Measurements from ENCODE around the gene RBFOX1. TPM values are rescaled to one million over a fixed set of nuclear protein-coding genes. Genes with fewer than 3 reads are reported as not detected.

RBFOX1 gene
- total and polyA plus RNA-seq, 10 of the 15 experiments (the other 5 are each of a cell fraction or from before 2014, with no cell fraction given): 0.87 TPM; not detected in 9

DNA sequence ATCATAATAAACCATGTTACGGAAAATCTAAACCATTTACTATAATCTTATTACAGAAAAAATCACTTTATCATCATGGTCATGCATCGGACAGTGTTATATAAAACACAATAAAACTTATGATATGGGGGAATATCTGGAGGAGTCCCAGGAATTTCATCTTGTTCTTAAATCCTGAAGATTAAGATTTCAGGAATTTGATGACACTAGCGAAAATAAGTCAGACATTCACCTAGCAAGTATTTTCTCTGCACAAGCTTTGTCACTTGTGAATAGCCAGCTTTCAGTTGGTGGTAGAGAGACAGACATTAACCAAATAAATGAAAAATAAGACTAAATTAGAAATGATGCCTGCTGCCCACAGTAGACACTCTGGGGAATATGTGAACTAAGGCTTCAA, 410.0 kb downstream of the RBFOX1 start (continued):
- TF ChIP-seq, protein P1, sequence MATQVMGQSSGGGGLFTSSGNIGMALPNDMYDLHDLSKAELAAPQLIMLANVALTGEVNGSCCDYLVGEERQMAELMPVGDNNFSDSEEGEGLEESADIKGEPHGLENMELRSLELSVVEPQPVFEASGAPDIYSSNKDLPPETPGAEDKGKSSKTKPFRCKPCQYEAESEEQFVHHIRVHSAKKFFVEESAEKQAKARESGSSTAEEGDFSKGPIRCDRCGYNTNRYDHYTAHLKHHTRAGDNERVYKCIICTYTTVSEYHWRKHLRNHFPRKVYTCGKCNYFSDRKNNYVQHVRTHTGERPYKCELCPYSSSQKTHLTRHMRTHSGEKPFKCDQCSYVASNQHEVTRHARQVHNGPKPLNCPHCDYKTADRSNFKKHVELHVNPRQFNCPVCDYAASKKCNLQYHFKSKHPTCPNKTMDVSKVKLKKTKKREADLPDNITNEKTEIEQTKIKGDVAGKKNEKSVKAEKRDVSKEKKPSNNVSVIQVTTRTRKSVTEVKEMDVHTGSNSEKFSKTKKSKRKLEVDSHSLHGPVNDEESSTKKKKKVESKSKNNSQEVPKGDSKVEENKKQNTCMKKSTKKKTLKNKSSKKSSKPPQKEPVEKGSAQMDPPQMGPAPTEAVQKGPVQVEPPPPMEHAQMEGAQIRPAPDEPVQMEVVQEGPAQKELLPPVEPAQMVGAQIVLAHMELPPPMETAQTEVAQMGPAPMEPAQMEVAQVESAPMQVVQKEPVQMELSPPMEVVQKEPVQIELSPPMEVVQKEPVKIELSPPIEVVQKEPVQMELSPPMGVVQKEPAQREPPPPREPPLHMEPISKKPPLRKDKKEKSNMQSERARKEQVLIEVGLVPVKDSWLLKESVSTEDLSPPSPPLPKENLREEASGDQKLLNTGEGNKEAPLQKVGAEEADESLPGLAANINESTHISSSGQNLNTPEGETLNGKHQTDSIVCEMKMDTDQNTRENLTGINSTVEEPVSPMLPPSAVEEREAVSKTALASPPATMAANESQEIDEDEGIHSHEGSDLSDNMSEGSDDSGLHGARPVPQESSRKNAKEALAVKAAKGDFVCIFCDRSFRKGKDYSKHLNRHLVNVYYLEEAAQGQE (IDR thresholded peaks at IDR 0.05; ENCODE audit: low read depth, low read length): no peak

DNA sequence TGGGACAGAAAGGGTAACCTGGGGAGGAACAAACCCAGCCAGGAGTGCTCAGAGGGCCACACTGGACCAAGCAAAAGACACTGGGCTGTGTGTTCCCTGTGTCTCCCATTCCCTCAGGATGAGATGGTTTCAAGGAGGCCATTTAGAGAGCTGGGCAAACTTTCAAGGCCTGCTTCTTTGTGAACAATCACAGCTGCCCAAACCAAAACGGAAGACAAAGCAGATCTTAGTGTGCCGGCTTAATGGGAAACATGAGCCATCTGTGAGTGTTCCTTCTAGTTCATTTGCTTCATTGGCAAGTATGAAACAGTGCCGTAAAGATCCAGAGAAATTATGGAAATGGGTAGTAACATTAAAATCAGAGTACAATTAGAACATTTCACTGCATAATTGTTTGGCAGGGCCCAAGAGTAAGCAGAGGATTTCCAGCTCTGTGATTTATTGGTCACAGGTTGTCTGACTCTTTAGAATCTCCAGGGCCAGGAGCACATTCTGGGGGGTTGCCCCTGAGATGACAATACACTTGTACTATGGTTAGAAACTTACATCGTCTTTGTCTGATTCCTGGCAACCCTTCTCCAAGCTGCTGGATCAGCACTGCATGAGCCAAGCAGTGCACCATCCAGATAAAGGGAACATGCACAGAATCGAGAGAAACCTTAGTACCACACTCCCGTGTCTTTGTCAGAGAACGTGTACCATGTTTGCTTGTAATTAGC, 412.1 kb downstream of the RBFOX1 start:
- in situ Hi-C loops (cut with MboI): no loop called here
- Histone ChIP-seq H4K20me1 (ENCODE audit: control insufficient read depth, insufficient read depth) (no peaks in the 10 kb centered on the region), H2AFZ (ENCODE audit: control insufficient read depth, low read depth, low read length) (no peak overlapping the region), H3K36me3 (ENCODE audit: control insufficient read depth in 2 of 2, insufficient read depth in 2 of 2, low read length in 1 of 2) (no peaks in the 10 kb centered on the region), H3K4me3 (no peak overlapping the region), H3K9me3 (replicated peaks; ENCODE audit: control insufficient read depth, insufficient read depth, low read length) (no peaks in the 10 kb centered on the region; the same call in 2 of the 3 replicates), H3K27ac (ENCODE audit: control insufficient read depth, insufficient read depth) (no peak overlapping the region), H3K4me2 (ENCODE audit: control insufficient read depth, insufficient read depth) (no peak overlapping the region), H3K9ac (ENCODE audit: control insufficient read depth, insufficient read depth, low read length) (no peak overlapping the region), H3K4me1 (ENCODE audit: control insufficient read depth, insufficient read depth, low read length) (no peaks in the 10 kb centered on the region), H3K79me2 (ENCODE audit: control insufficient read depth, insufficient read depth, low read length) (no peaks in the 10 kb centered on the region), H3K27me3 (replicated peaks in 1 of 2; ENCODE audit: control insufficient read depth in 2 of 2, insufficient read depth in 2 of 2, low read length in 1 of 2) (no peaks in the 10 kb centered on the region)
- ChIA-PET POLR2A (no interaction called here), CTCF (no interaction called here), SMC1A (ENCODE audit: uncharacterized antibody, unreplicated experiment) (no interaction called here), RAD21 (ENCODE audit: unreplicated experiment) (no interaction called here)
- DNase-seq (ENCODE audit: low read depth, low spot score) (no peak), ATAC-seq (no peak), FAIRE-seq (no peak)
- no TSS peak for BruUV-seq (replicated peaks)
- TF ChIP-seq, protein P2, sequence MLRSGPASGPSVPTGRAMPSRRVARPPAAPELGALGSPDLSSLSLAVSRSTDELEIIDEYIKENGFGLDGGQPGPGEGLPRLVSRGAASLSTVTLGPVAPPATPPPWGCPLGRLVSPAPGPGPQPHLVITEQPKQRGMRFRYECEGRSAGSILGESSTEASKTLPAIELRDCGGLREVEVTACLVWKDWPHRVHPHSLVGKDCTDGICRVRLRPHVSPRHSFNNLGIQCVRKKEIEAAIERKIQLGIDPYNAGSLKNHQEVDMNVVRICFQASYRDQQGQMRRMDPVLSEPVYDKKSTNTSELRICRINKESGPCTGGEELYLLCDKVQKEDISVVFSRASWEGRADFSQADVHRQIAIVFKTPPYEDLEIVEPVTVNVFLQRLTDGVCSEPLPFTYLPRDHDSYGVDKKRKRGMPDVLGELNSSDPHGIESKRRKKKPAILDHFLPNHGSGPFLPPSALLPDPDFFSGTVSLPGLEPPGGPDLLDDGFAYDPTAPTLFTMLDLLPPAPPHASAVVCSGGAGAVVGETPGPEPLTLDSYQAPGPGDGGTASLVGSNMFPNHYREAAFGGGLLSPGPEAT (IDR thresholded peaks at IDR 0.05; ENCODE audit: low read depth): no peak
- TF ChIP-seq FOS (IDR thresholded peaks at IDR 0.05; ENCODE audit: borderline replicate concordance, extremely low read depth, insufficient read length): no peak
- TF ChIP-seq NR2C1 (IDR thresholded peaks at IDR 0.05): no peak
- no peak for TF ChIP-seq MXI1 (IDR thresholded peaks at IDR 0.05; ENCODE audit: low read depth, low read length)
- TF ChIP-seq SP1 (IDR thresholded peaks at IDR 0.05; ENCODE audit: low read depth, low read length): no peak
- TF ChIP-seq NR2F1 (conservative IDR thresholded peaks at IDR 0.05): no peak
- intact Hi-C loops (cut with micrococcal nuclease; ENCODE audit: unreplicated experiment): no loop called here
- WGBS (ENCODE audit: insufficient coverage, insufficient replicate concordance, low lambda C conversion rate, missing lambda C conversion rate): 26% methylated on average over 7 of the region's 7 CpGs

Measured in GM12878 (cell line).